Stimulated activated CD8-positive, alpha-beta memory T cell treated with anti-CD3 and anti-CD28 coated beads, Interleukin-7, amount 100 ng/mL, for 24 hours (primary cell): ENCODE measurements around the gene RPS24.
"Not testable (repeated sequence)": the region's sequence is repeated elsewhere in the genome, so short reads cannot be mapped to it uniquely, and the experiment has no call there.

Experiments
- DNase-seq: peaks from one replicate; pipeline ENCODE4 v3.0.0-alpha.2; 2020; ENCODE audit warnings: low read depth

The RPS24 gene

GRCh38 chr10:78053211-78053868 lies 19.7 kb downstream of the RPS24 start:
- no peak for DNase-seq

- DNase-seq = no peak
Measured at GRCh38 chr10:78058562-78058961, 24.9 kb downstream of the RPS24 start.

GRCh38 chr10:78059906-78060702 lies 26.4 kb downstream of the RPS24 start:
- DNase-seq = no peak

GRCh38 chr10:78062296-78062695 lies 28.6 kb downstream of the RPS24 start:
- DNase-seq = no peak

- DNase-seq = no peak
Measured at GRCh38 chr10:78063236-78063635, 29.6 kb downstream of the RPS24 start.

- DNase-seq = not testable (repeated sequence)
Measured at GRCh38 chr10:78064919-78065318, 31.3 kb downstream of the RPS24 start.

GRCh38 chr10:78065611-78066010 lies 31.9 kb downstream of the RPS24 start:
- DNase-seq = no peak

GRCh38 chr10:78066012-78066411 lies 32.3 kb downstream of the RPS24 start:
- DNase-seq = no peak

- DNase-seq = no peak
Measured at GRCh38 chr10:78066728-78067430, 33.2 kb downstream of the RPS24 start.

- DNase-seq = no peak
Measured at GRCh38 chr10:78069151-78069550, 35.5 kb downstream of the RPS24 start.

GRCh38 chr10:78070064-78070463 lies 36.4 kb downstream of the RPS24 start:
- DNase-seq = not testable (repeated sequence)

GRCh38 chr10:78070726-78071125 lies 37.1 kb downstream of the RPS24 start:
- DNase-seq = no peak

GRCh38 chr10:78071140-78071856 lies 37.6 kb downstream of the RPS24 start:
- DNase-seq = no peak

GRCh38 chr10:78071857-78072179 lies 38.2 kb downstream of the RPS24 start:
- no peak for DNase-seq

GRCh38 chr10:78072504-78072903 lies 38.8 kb downstream of the RPS24 start:
- no peak for DNase-seq

- DNase-seq = not testable (repeated sequence)
Measured at GRCh38 chr10:78075806-78076205, 42.1 kb downstream of the RPS24 start.

- no peak for DNase-seq
Measured at GRCh38 chr10:78078539-78079330, 45.1 kb downstream of the RPS24 start.

- DNase-seq = no peak
Measured at GRCh38 chr10:78079411-78079810, 45.7 kb downstream of the RPS24 start.

- no peak for DNase-seq
Measured at GRCh38 chr10:78081292-78081691, 47.6 kb downstream of the RPS24 start.

GRCh38 chr10:78082636-78083035 lies 49.0 kb downstream of the RPS24 start:
- no peak for DNase-seq
